Midbrain (tissue), 1 donor: Measurements from ENCODE around the gene APEH.

Experiments used
- DNase-seq: peaks from one replicate; lab custom pipeline; 2025; lab: John Stamatoyannopoulos, UW

APEH gene

DNA sequence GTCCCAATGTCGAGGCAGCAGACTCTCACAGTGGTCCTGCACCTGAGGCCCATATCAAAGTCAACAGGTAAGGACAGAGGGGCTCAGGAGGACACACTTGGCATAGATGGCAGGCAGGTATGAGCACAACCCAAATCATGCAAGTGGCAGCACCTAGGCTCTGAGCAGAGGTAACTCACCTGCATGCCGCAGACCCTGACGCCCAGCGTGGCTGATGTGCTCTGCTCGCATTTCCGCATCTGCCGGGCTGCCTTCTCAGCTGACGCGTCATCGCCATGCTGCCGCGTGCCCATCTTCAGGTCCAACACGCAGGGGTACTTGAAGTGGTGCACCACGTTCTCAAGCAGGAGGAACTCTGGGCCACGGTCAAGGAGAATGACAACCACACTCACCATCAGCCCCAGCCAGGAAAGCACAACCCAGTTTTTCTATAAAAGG lies 53.8 kb downstream of the APEH start:
- no peak for DNase-seq

GRCh38 chr3:49729966-49730609 lies 55.9 kb downstream of the APEH start:
- no peak for DNase-seq

- no peak for DNase-seq
These were observed 58.4 kb downstream of the APEH start for GRCh38 chr3:49732597-49732996.

DNA sequence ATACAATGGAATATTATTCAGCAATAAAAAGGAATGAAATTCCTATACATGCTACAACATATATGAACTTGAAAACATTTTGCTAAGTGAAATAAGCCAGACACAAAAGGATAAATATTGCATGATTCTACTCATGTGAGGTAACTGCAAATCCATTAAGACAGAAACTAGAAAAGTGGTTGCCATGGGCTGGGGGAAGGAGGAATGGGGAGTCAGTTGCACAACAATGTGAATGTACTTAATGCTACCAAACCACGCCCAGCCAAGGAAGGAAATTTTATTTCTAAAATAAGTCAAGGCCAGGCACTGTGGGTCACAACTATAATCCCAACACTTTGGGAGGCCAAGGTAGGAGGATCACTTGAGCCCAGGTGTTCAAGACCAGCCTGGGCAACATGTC lies 59.4 kb downstream of the APEH start:
- DNase-seq, result no peak
